K562 (cell line): ENCODE measurements around the gene AQP1. TPM values are rescaled to one million over a fixed set of nuclear protein-coding genes. Genes with fewer than 3 reads are reported as not detected.

Experiments used
- ATAC-seq: fragments of 200-7000 bp; cut with Tn5 transposase; 3 replicates; pipeline ENCODE4 v1.9.1; 2020; ENCODE audit warnings: moderate library complexity
- BruUV-seq: library from RNA; stranded (reverse); fragments of 400-500 nt; replicated peaks from 2 replicates; lab custom pipeline; 2021; lab: Mats Ljungman, UMichigan
- CTCF ChIA-PET: fragments of 300-600 bp; formaldehyde crosslinking; extraction: SDS; loops from one replicate; lab custom pipeline; 2021; ENCODE audit warnings: low intra/inter-chr PET ratio; lab: Yijun Ruan, JAX
- POLR2A ChIA-PET: fragments of 300-600, 350-650 bp; sonication (Branson Sonifier 250); formaldehyde crosslinking; extraction: SDS; loops from one replicate; lab custom pipeline; 2021; ENCODE audit warnings: antibody characterized with exemption, inconsistent platforms; lab: Yijun Ruan, JAX
- DNase-seq, 4 experiments: peaks; one replicate each; pipeline versions ENCODE4 v3.0.0 to v3.0.0-alpha.2; 2011 to 2018; ENCODE audit warnings: low spot score in 3 of 4, mixed read lengths in 3 of 4; ENCODE audit errors: extremely low read depth in 1 of 4
- FAIRE-seq: peaks from 2 replicates; lab custom pipeline; 2011; peaks lifted over from hg19 to GRCh38; lab: Jason Lieb, UNC
- H2AFZ ChIP-seq: 2 replicates; pipeline ENCODE4 v1.6.0; 2011; ENCODE audit warnings: low read depth, low read length, control low read depth, inconsistent platforms
- H3K27ac ChIP-seq: fragments of 200-600 bp; 3 replicates; pipeline ENCODE4 v1.8.0; 2011; ENCODE audit warnings: low read depth, mild to moderate bottlenecking, control low read depth, inconsistent platforms, low read length, moderate library complexity, mixed read lengths; ENCODE audit errors: extremely low read depth
- H3K27me3 ChIP-seq, 2 experiments: fragments of 300-600 bp in 1 of 2; 2 replicates in 1 of 2; 3 replicates in 1 of 2; pipeline versions ENCODE4 v1.6.0 to v1.8.0; 2011; ENCODE audit warnings: inconsistent platforms in 2 of 2, low read length in 2 of 2, mild to moderate bottlenecking in 1 of 2, mixed read lengths in 1 of 2, moderate library complexity in 1 of 2; ENCODE audit not compliant: control insufficient read depth in 2 of 2, insufficient read depth in 2 of 2
- H3K36me3 ChIP-seq: fragments of 300-600 bp; 3 replicates; pipeline ENCODE4 v1.8.0; 2011; ENCODE audit warnings: mild to moderate bottlenecking, low read length, inconsistent platforms; ENCODE audit not compliant: control insufficient read depth, insufficient read depth
- H3K4me1 ChIP-seq, 2 experiments: fragments of 200-600 bp in 1 of 2; replicated peaks in 1 of 2; 2 replicates in 1 of 2; 3 replicates in 1 of 2; pipeline versions ENCODE4 v1.5.1 to v1.8.0; 2011; ENCODE audit warnings: inconsistent platforms in 2 of 2, low read length in 2 of 2, mild to moderate bottlenecking in 1 of 2, mixed read lengths in 1 of 2, moderate library complexity in 1 of 2; ENCODE audit not compliant: control insufficient read depth in 2 of 2, insufficient read depth in 2 of 2
- H3K4me2 ChIP-seq: 2 replicates; pipeline ENCODE4 v1.6.1; 2011; ENCODE audit warnings: low read length, control low read depth, inconsistent platforms, mixed read lengths; ENCODE audit not compliant: insufficient read depth
- H3K4me3 ChIP-seq: fragments of 200-600 bp; sonication (generic), shearing (Covaris generic); 2 replicates; pipeline ENCODE4 v1.5.1; 2016; ENCODE audit warnings: control low read depth, inconsistent platforms
- H3K79me2 ChIP-seq: fragments of 200-600 bp; 3 replicates; pipeline ENCODE4 v1.8.0; 2011; ENCODE audit warnings: low read length, inconsistent platforms; ENCODE audit not compliant: control insufficient read depth, insufficient read depth
- H3K9ac ChIP-seq, 2 experiments: 2 replicates each; pipeline versions ENCODE4 v1.6.0 to v1.6.1; 2011; ENCODE audit warnings: low read depth in 2 of 2, low read length in 2 of 2, control low read depth in 1 of 2, inconsistent platforms in 1 of 2, mild to moderate bottlenecking in 1 of 2, mixed read lengths in 1 of 2; ENCODE audit not compliant: insufficient read depth in 1 of 2
- H3K9me1 ChIP-seq: one replicate; pipeline ENCODE4 v1.6.0; 2011; ENCODE audit warnings: inconsistent platforms, mild to moderate bottlenecking, low read length, moderate library complexity; ENCODE audit not compliant: control insufficient read depth, insufficient read depth
- H3K9me3 ChIP-seq: replicated peaks from 2 replicates; pipeline ENCODE4 v1.5.1; 2011; ENCODE audit warnings: low read depth, low read length, inconsistent platforms; ENCODE audit not compliant: control insufficient read depth, insufficient read depth
- H4K20me1 ChIP-seq: replicated peaks from 2 replicates; pipeline ENCODE4 v1.6.1; 2011; ENCODE audit warnings: low read length, inconsistent platforms, mixed read lengths; ENCODE audit not compliant: control insufficient read depth, insufficient read depth
- BRF1 ChIP-seq: IDR thresholded peaks from 3 replicates; pipeline ENCODE4 v1.6.1; 2011; ENCODE audit warnings: borderline replicate concordance, mild to moderate bottlenecking; ENCODE audit not compliant: insufficient read length; ENCODE audit errors: extremely low read depth
- CBX3 ChIP-seq, 2 experiments: IDR thresholded peaks; 1 replicate in 1 of 2; 2 replicates in 1 of 2; pipeline ENCODE4 v1.6.1; 2012; ENCODE audit warnings: inconsistent platforms in 2 of 2, low read length in 2 of 2, borderline replicate concordance in 1 of 2, control low read depth in 1 of 2
- DACH1 ChIP-seq: fragments of 450-650 bp; IDR thresholded peaks from 2 replicates; pipeline ENCODE4 v1.6.1; 2018; ENCODE audit not compliant: partially characterized antibody
- HSF4 ChIP-seq: fragments of 250-450 bp; sonication (Bioruptor Pico); IDR thresholded peaks from 2 replicates; pipeline ENCODE4 v2.1.2; 2022; ENCODE audit warnings: mild to moderate bottlenecking, moderate library complexity, borderline replicate concordance
- ILF3 ChIP-seq: fragments of 450-650 bp; IDR thresholded peaks from 2 replicates; pipeline ENCODE4 v1.6.1; 2018; ENCODE audit warnings: antibody characterized with exemption, mild to moderate bottlenecking, moderate library complexity, borderline replicate concordance
- MAX ChIP-seq: sonication (generic); formaldehyde crosslinking; IDR thresholded peaks from 2 replicates; pipeline ENCODE4 v1.9.0; 2022; ENCODE audit warnings: mild to moderate bottlenecking, missing genetic modification reagents
- NFATC3 ChIP-seq: fragments of 450-650 bp; IDR thresholded peaks from 2 replicates; pipeline ENCODE4 v1.6.1; 2017; ENCODE audit warnings: mild to moderate bottlenecking
- PBX2 ChIP-seq, 2 experiments: IDR thresholded peaks in 1 of 2; conservative IDR thresholded peaks in 1 of 2; 2 replicates each; pipeline ENCODE4 v1.6.1; 2016; ENCODE audit warnings: low read depth in 2 of 2, mild to moderate bottlenecking in 1 of 2, missing compliant biosample characterization in 1 of 2, missing genetic modification characterization in 1 of 2, moderate library complexity in 1 of 2
- SMARCA4 ChIP-seq: fragments of 450-650 bp; IDR thresholded peaks from 2 replicates; pipeline ENCODE4 v1.6.1; 2016
- ZNF143 ChIP-seq: sonication (generic); formaldehyde crosslinking; IDR thresholded peaks from 2 replicates; pipeline ENCODE4 v1.9.0; 2022; ENCODE audit warnings: mild to moderate bottlenecking, missing genetic modification reagents
- ZNF239 ChIP-seq: fragments of 250-450 bp; sonication (Bioruptor Pico); IDR thresholded peaks from 2 replicates; pipeline ENCODE4 v1.4.0; 2020; ENCODE audit warnings: mild to moderate bottlenecking
- ZNF398 ChIP-seq: fragments of 250-450 bp; sonication (Bioruptor Pico); IDR thresholded peaks from 2 replicates; pipeline ENCODE4 v1.8.0; 2021; ENCODE audit warnings: moderate library complexity, mild to moderate bottlenecking, inconsistent platforms
- ZNF589 ChIP-seq: fragments of 200-800 bp; sonication (Bioruptor generic); IDR thresholded peaks from 2 replicates; pipeline ENCODE4 v1.6.1; 2016; ENCODE audit warnings: low read depth, missing genetic modification characterization, missing compliant biosample characterization
- WGBS: fragments of 100-300 bp; shearing (Covaris generic); methylation state at CpG from one replicate; pipeline ENCODE4 v1.1.6; 2016; ENCODE audit warnings: low coverage, mixed read lengths; ENCODE audit not compliant: insufficient coverage; ENCODE audit errors: missing lambda C conversion rate; 5-methylcytosine and 5-hydroxymethylcytosine counted together
- in situ Hi-C: fragments of 300-500 bp; cut with MboI; formaldehyde crosslinking; loops from 4 replicates; pipeline ENCODE4 v1.15.0; 2018; ENCODE audit warnings: inconsistent platforms, mixed read lengths
- intact Hi-C: fragments of 100-400 bp; cut with micrococcal nuclease; formaldehyde crosslinking; loops from 2 replicates; pipeline ENCODE4 v1.14.2; 2022
- polyA plus RNA-seq, 8 experiments: library from polyadenylated mRNA; depleted of rRNA in 4 of 8; stranded (reverse) in 5 of 8; unstranded in 3 of 8; fragments of >200 nt; fragmentation: Nextera tagmentation in 2 of 8; fragmentation: Illumina TruSeq in 1 of 8; extraction: Ambion mirVana in 2 of 8; extraction: Trizol in 1 of 8; gene quantifications; 2 replicates each; pipeline versions ENCODE4 v1.2.1 to v1.2.3, GENCODE V29; 2011 to 2014; ENCODE audit warnings: inconsistent platforms in 1 of 8, missing spikeins in 1 of 8
- total RNA-seq, 7 experiments: library from RNA; depleted of rRNA in 6 of 7; stranded (reverse); fragments of >200 nt in 6 of 7; fragmentation: Illumina TruSeq in 2 of 7; extraction: Trizol in 2 of 7; gene quantifications; 2 replicates each; pipeline versions ENCODE4 v1.2.1 to v1.2.3, GENCODE V29; 2011 to 2021; ENCODE audit warnings: low replicate concordance in 1 of 7
- TF ChIP-seq, protein P1 (sequence below): fragments of 450-650 bp; IDR thresholded peaks from 2 replicates; pipeline ENCODE4 v1.7.1; 2018; ENCODE audit warnings: mild to moderate bottlenecking, low read depth; ENCODE audit not compliant: partially characterized antibody

AQP1 gene
- total and polyA plus RNA-seq, 9 of the 15 experiments (the other 6 are each of a cell fraction or from before 2014, with no cell fraction given): 0.18 to 12.6 (median 4.1) TPM

GRCh38 chr7:30899630-30900029 is 12.0 kb upstream of the AQP1 start (continued):
- no peak for TF ChIP-seq PBX2 (CRISPR knock-in tag; IDR thresholded peaks at IDR 0.05; ENCODE audit: low read depth)
- TF ChIP-seq PBX2 (tag; conservative IDR thresholded peaks at IDR 0.05; ENCODE audit: low read depth): no peak
- no peak for TF ChIP-seq ZNF398 (CRISPR knock-in tag)
- TF ChIP-seq HSF4 (CRISPR knock-in tag): no peak

DNA sequence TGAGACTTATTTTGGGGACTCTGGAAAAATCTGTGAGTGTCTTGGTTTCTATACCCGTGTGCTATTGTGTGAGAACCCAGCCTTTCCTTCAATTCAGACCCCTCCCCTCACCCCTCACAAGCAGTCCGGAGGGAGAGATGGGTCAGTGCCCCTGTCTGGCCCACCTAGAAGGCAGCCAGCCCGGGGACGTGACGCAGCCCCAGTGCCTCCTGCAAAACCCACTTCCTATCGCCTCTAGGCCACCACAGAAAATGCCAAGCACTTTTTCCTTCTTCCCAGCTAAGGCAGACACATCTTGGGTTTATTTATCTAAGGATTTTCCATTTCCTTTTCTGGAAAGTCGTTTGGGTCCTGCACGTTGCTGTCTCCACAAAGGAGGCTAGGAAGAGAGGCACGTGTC is 11.6 kb upstream of the AQP1 start:
- Histone ChIP-seq H3K9me3 (no peaks in the 10 kb centered on the region), H3K27ac (no peak overlapping the region), H4K20me1 (no peaks in the 10 kb centered on the region; the same call in 1 of the 2 replicates), H3K4me1 (peaks cover 31 to 70% of the 10 kb centered on the region in 2 experiments), H3K79me2 (no peaks in the 10 kb centered on the region), H3K27me3 (no peaks in the 10 kb centered on the region), H3K4me3 (no peak overlapping the region), H2AFZ (no peak overlapping the region), H3K4me2 (no peak overlapping the region), H3K36me3 (no peaks in the 10 kb centered on the region), H3K9ac (no peak overlapping the region), H3K9me1 (no peaks in the 10 kb centered on the region)
- BruUV-seq: no TSS peak
- WGBS: 66% methylated on average over 9 of the region's 9 CpGs
- CTCF ChIA-PET: no interaction called here
- POLR2A ChIA-PET: no interaction called here
- ATAC-seq (no peak), FAIRE-seq (no peak), DNase-seq (no peak)
- intact Hi-C loops (no loop called here), in situ Hi-C loops (no loop called here)
- TF ChIP-seq, protein P1, sequence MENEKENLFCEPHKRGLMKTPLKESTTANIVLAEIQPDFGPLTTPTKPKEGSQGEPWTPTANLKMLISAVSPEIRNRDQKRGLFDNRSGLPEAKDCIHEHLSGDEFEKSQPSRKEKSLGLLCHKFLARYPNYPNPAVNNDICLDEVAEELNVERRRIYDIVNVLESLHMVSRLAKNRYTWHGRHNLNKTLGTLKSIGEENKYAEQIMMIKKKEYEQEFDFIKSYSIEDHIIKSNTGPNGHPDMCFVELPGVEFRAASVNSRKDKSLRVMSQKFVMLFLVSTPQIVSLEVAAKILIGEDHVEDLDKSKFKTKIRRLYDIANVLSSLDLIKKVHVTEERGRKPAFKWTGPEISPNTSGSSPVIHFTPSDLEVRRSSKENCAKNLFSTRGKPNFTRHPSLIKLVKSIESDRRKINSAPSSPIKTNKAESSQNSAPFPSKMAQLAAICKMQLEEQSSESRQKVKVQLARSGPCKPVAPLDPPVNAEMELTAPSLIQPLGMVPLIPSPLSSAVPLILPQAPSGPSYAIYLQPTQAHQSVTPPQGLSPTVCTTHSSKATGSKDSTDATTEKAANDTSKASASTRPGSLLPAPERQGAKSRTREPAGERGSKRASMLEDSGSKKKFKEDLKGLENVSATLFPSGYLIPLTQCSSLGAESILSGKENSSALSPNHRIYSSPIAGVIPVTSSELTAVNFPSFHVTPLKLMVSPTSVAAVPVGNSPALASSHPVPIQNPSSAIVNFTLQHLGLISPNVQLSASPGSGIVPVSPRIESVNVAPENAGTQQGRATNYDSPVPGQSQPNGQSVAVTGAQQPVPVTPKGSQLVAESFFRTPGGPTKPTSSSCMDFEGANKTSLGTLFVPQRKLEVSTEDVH: no peak
- TF ChIP-seq ZNF143 (CRISPR knock-in tag) (no peak), ZNF239 (CRISPR knock-in tag) (no peak), ZNF589 (CRISPR knock-in tag) (no peak), CBX3 (IDR thresholded peaks at IDR 0.05; ENCODE audit: borderline replicate concordance in 1 of 2, low read length in 2 of 2) (no peak), ILF3 (no peak), DACH1 (no peak), NFATC3 (no peak), BRF1 (no peak), SMARCA4 (no peak), MAX (no peak)
